Measurements from ENCODE around the gene MIEF1. TPM values are rescaled to one million over a fixed set of nuclear protein-coding genes. Genes with fewer than 3 reads are reported as not detected.

The MIEF1 gene
- total and polyA plus RNA-seq, 2 experiments from 2014 or later: 13.2 to 40.1 TPM

DNA sequence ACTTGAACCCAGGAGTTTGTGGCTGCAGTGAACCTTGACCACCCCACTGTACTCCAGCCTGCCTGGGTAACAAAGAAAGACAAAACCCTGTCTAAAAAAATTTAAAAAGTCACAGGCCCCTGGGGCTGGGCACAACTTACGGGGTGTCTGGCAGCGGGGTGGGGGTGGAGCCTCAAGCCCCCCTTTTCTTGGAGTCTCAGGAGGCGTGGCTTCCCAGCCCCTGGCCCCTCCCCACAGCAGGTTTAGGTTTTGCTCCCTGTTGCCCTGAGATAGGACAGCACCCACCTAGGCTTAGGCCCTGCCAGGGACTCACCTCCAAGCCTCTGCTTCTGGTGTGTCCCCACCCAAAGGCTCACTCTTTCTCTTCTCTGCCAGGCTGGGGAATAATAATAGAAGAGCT lies 22.8 kb upstream of the MIEF1 start (continued):
- TF ChIP-seq REST (IDR thresholded peaks at IDR 0.05; ENCODE audit: unreplicated experiment): no peak
- no peak for TF ChIP-seq ZNF331 (CRISPR knock-in tag; IDR thresholded peaks at IDR 0.05; ENCODE audit: low read depth)
- TF ChIP-seq CREB1 (CRISPR knock-in tag; IDR thresholded peaks at IDR 0.05; ENCODE audit: low read depth): no peak
- no peak for TF ChIP-seq NANOG (IDR thresholded peaks at IDR 0.05; ENCODE audit: borderline replicate concordance)
- TF ChIP-seq EZH2 (IDR thresholded peaks at IDR 0.05; ENCODE audit: low read depth, unreplicated experiment): no peak

- Mint-ChIP-seq H3K27me3 (ENCODE audit: insufficient read depth, low read depth, poor library complexity) (peaks cover 6% of the 10 kb centered on the region), H3K36me3 (ENCODE audit: low read depth) (no peaks in the 10 kb centered on the region; the same call in 2 of the 3 replicates), H3K4me1 (peaks cover 13% of the 10 kb centered on the region), H3K4me3 (no peak overlapping the region), H3K9me3 (no peaks in the 10 kb centered on the region; the same call in 2 of the 3 replicates), H3K27ac (no peak overlapping the region)
- Histone ChIP-seq H3K27ac (ENCODE audit: low read depth) (no peak overlapping the region), H4K20me1 (replicated peaks; ENCODE audit: insufficient read depth) (peaks cover 7% of the 10 kb centered on the region; the same call in 1 of the 2 replicates), H3F3A (replicated peaks; ENCODE audit: low read depth) (no peaks in the 10 kb centered on the region), H3K36me3 (ENCODE audit: insufficient read depth) (no peaks in the 10 kb centered on the region), H3K9me2 (ENCODE audit: insufficient read depth) (no peaks in the 10 kb centered on the region), H3K79me2 (replicated peaks; ENCODE audit: insufficient read depth) (no peaks in the 10 kb centered on the region), H2AFZ (no peak overlapping the region), H3K4me2 (no peak overlapping the region), H3K4me1 (ENCODE audit: insufficient read depth) (peaks cover 4% of the 10 kb centered on the region; the same call in 1 of the 2 replicates), H3K4me3 (no peak overlapping the region), H3K27me3 (ENCODE audit: insufficient read depth) (no peaks in the 10 kb centered on the region)
- DNase-seq (ENCODE audit: low spot score) (no peak), ATAC-seq (no peak)
- no peak for TF ChIP-seq JUNB (IDR thresholded peaks at IDR 0.05; ENCODE audit: unreplicated experiment)
- no peak for TF ChIP-seq CREB1 (CRISPR knock-in tag; IDR thresholded peaks at IDR 0.05; ENCODE audit: low read depth)
- TF ChIP-seq ETS1 (IDR thresholded peaks at IDR 0.05): no peak
- TF ChIP-seq EZH2phosphoT487 (IDR thresholded peaks at IDR 0.05; ENCODE audit: unreplicated experiment): no peak
- TF ChIP-seq REST (IDR thresholded peaks at IDR 0.05; ENCODE audit: unreplicated experiment): no peak
- TF ChIP-seq ZNF331 (CRISPR knock-in tag; IDR thresholded peaks at IDR 0.05; ENCODE audit: low read depth): no peak
- TF ChIP-seq POLR2AphosphoS5 (IDR thresholded peaks at IDR 0.05; ENCODE audit: low read depth): no peak
- TF ChIP-seq EZH2 (IDR thresholded peaks at IDR 0.05; ENCODE audit: low read depth, unreplicated experiment): no peak
- no peak for TF ChIP-seq NANOG (IDR thresholded peaks at IDR 0.05; ENCODE audit: borderline replicate concordance)
- no peak for TF ChIP-seq ZNF114 (CRISPR knock-in tag; IDR thresholded peaks at IDR 0.05)
- TF ChIP-seq, protein P1, sequence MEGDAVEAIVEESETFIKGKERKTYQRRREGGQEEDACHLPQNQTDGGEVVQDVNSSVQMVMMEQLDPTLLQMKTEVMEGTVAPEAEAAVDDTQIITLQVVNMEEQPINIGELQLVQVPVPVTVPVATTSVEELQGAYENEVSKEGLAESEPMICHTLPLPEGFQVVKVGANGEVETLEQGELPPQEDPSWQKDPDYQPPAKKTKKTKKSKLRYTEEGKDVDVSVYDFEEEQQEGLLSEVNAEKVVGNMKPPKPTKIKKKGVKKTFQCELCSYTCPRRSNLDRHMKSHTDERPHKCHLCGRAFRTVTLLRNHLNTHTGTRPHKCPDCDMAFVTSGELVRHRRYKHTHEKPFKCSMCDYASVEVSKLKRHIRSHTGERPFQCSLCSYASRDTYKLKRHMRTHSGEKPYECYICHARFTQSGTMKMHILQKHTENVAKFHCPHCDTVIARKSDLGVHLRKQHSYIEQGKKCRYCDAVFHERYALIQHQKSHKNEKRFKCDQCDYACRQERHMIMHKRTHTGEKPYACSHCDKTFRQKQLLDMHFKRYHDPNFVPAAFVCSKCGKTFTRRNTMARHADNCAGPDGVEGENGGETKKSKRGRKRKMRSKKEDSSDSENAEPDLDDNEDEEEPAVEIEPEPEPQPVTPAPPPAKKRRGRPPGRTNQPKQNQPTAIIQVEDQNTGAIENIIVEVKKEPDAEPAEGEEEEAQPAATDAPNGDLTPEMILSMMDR (conservative IDR thresholded peaks at IDR 0.05; ENCODE audit: low read depth in 2 of 2): no peak
- TF ChIP-seq STAT1 (IDR thresholded peaks at IDR 0.05; ENCODE audit: unreplicated experiment): no peak
Observed at GRCh38 chr22:39480557-39480956, 21.5 kb upstream of the MIEF1 start.

Measured in GM23338 (cell line).